ENCODE measurements around the gene CCSER1.

CCSER1 gene

GRCh38 chr4:90127223-90127705 is at the start of gene CCSER1:
TSS of gene CCSER1 (plus strand) at chr4:90127394.
- peak; percentile 24 for DNase-seq (ENCODE audit: low spot score)

- no peak for DNase-seq (ENCODE audit: low spot score)
Observed at GRCh38 chr4:90078440-90078839, 48.8 kb upstream of the CCSER1 start.

- no peak for DNase-seq (ENCODE audit: low spot score)
Observed at GRCh38 chr4:90080116-90080515, 47.1 kb upstream of the CCSER1 start.

DNA sequence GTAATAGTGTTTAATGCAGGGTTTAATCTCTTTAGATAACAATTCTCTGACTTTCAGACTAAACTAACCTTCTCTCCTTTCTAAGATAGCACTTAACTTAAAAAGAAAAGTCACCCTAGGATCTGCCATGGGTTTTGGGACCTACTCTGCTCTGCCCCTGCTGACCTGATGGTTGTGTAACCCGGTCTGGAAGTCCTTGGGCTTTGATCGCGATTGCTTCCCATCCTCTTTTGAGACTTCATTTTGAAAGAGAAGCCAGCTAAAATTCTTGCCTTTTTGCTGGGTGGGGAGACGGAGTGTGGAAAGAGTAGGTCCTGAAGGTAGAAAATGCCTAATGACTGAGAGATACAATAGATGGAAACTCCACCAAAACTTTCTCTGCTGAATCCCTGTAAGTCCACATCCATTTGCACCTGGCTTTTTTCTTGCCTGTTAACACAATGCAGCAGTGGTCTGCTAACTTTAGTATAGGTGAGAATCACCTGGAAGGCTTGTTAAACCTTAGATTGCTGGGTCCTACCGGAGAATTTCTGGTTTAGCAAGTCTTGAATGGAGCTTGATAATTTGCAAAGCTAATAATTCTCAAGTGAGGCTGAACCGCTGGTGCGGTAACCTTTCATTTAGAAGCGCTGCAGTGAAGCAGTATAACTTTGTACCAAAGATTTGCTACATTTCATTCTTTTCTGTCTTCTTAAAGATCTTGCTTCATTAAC is 45.6 kb upstream of the CCSER1 start:
- no peak for DNase-seq (ENCODE audit: low spot score)

DNA sequence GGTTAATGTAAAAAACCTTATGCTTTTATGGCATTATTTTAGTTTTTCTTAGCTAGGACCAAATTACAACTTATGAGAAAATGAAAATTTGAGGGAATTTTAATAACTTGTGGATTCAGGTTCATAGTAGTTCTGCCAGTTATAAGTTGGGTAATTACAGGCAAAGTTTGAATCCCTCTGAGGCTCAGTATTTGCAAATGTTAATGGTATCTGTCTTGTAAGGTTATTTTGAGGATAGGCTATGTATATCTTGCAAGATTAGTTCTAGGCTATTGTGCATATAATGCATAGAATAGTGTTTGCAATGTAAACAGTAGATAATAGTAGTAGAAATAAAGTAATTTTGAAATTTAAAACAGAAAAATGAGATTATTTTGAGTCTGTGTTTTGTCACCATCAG is 44.7 kb upstream of the CCSER1 start:
- DNase-seq (ENCODE audit: low spot score): no peak

GRCh38 chr4:90084277-90084966 is 42.8 kb upstream of the CCSER1 start:
- DNase-seq (ENCODE audit: low spot score): no peak

DNA sequence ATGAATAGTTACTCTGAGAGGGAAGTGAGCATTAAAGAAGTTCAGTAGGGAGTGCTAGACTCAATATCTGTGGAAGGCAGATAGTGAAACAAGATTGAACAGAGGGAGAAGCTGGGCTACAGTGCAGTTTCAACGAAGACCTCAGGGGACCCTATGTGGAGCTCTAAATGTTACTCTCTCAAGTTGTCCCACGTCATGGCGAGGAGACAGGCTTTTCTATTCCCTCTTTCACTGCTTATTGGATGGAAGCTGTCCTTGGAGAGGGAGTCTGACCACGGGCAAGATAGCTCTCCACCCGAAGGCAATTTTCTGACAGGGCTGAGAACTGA is 42.3 kb upstream of the CCSER1 start:
- DNase-seq (ENCODE audit: low spot score): no peak

DNA sequence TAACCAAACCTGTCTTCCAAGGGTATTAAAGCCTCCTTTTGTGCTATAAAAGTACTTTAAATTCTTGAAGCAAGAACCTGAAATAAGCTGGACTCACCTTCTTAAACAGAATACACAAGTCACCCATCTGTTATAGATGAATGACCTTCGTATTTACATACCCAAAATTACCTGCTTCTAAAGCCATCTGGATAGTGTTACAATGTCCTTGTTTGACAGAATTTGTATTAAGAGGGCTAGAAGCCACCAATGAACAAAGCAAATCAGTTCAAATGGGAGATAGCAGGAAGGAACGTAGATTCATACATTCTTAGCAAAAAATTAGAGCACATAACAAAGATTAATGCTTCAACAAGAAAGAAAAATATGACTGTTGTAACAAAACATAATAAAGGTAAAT is 33.7 kb upstream of the CCSER1 start:
- no peak for DNase-seq (ENCODE audit: low spot score)

DNA sequence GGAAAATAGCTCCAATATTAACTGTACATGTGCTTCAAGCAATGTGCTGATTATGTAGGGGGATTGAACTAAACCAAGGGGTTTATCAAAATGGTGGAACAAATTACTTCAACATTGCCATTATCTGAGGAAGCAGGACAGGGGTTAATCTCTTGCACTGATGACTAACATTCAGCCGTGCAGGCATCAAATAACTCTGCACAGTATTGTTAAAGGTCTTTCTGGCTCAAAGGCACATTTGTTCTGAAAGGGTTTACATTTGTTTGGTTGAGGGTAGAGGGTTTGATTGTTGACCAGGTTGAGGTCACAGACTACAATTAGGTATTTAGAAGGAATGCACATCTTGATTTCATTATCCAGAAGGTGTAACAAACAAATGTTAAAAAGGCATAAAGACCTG is 32.2 kb upstream of the CCSER1 start:
- DNase-seq (ENCODE audit: low spot score): no peak

- no peak for DNase-seq (ENCODE audit: low spot score)
Observed at GRCh38 chr4:90099812-90100211, 27.4 kb upstream of the CCSER1 start.

DNA sequence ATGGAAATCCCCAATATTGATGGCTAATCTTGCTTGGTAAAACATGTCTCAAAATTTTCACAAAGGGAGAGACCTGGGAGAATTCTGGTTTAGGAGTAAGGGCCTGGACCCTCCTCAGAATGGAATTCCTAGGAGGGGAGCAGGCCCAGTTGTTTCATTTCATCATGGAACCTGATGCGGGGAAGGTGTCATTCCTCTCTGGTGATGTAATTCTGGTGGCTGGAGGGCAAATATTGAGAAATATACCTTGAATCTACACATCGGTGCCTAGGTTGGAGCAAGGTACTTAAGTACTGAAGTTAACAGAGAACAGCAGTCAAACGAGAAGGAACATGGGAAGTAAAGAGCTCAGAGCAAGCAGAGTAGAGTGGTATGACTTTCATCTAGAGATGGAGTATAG is 23.2 kb upstream of the CCSER1 start:
- DNase-seq (ENCODE audit: low spot score): no peak

- DNase-seq (ENCODE audit: low spot score): no peak
Observed at GRCh38 chr4:90105274-90105673, 21.9 kb upstream of the CCSER1 start.

GRCh38 chr4:90112715-90113114 is 14.5 kb upstream of the CCSER1 start:
- no peak for DNase-seq (ENCODE audit: low spot score)

DNA sequence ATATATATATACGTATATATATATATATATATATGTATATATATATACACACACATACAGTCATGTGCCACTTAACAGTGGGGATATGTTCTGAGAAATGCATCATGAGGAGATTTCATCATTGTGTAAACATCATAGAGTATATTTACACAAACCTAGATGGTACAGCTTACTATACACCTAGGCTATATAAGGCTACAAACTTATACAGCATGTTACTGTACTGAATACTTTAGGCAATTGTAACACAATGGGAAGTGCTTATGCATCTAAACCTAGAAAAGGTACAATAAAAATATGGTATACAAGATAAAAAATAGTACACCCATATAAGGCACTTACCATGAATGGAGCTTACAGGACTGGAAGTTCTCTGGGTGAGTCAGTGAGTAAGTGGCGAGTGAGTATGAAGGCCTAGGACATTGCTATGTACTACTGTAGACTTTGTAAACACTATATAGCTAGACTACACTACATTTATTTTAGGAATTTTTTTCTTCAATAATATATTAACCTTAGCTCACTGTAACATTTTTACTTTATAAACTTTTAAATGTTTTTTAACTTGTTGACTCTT is 13.2 kb upstream of the CCSER1 start:
- DNase-seq (ENCODE audit: low spot score): no peak

GRCh38 chr4:90118527-90119195 is 8.5 kb upstream of the CCSER1 start:
- DNase-seq (ENCODE audit: low spot score): no peak

GRCh38 chr4:90120037-90120436 is 7.2 kb upstream of the CCSER1 start:
- DNase-seq (ENCODE audit: low spot score): no peak

DNA sequence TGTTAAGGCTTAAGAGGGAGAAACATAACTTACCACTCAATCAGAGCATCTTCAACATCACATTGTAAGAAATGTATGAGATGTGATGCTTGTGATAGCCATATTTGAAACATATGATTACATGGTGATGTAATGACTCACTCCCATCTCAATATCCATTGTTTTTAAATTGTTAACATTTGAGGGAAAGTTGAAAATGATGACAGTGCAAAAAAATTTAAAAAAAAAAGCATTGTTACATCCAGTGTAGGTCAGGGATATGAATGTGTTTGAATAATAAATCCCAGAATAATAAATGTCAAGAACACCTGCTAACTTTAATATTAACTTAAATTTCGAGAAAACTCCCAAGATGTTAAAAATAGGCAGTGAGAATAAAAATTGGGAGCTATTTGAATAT is 6.4 kb upstream of the CCSER1 start:
- DNase-seq (ENCODE audit: low spot score): no peak

GRCh38 chr4:90121676-90122354 is 5.4 kb upstream of the CCSER1 start:
- DNase-seq (ENCODE audit: low spot score): no peak

- no peak for DNase-seq (ENCODE audit: low spot score)
Observed at GRCh38 chr4:90122355-90122748, 4.8 kb upstream of the CCSER1 start.

DNA sequence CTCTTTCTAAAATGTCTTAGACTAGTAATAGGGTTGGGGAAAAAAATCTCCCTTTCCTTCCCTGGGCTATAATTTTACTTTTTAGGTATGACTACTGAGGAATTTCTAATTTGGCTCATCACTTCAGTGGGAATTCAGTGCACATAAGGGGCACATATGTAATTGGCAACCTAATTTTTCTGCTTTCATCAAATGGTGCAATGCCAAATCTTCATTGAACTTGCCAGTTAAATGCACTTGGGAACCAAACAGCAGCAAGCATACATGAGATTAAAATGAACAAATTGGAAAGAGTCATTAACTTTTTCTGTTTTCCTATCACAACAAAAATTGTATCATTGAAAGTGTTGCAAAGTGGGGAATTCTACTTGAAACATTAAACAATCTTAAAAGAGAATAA is 2.9 kb upstream of the CCSER1 start:
- no peak for DNase-seq (ENCODE audit: low spot score)

GRCh38 chr4:90126805-90127204 is 389 bp upstream of the CCSER1 start:
- no peak for DNase-seq (ENCODE audit: low spot score)

- no peak for DNase-seq (ENCODE audit: low spot score)
Observed at GRCh38 chr4:90127706-90128345, 632 bp downstream of the CCSER1 start.
